M059J (cell line): ENCODE results near the gene VEGFB. TPM values are rescaled to one million over a fixed set of nuclear protein-coding genes. Genes with fewer than 3 reads are reported as not detected.
A peak's percentile ranks its signal among the peaks of the same experiment; 100 is the strongest.

ENCODE experiments used
- DNase-seq: peaks from one replicate; pipeline ENCODE4 v3.0.0-alpha.2; 2012; ENCODE audit warnings: low read depth
- total RNA-seq: library from RNA; depleted of rRNA; stranded (reverse); fragments of >200 nt; shearing (Covaris generic); gene quantifications from 2 replicates; pipeline ENCODE4 v1.2.3, GENCODE V29; 2014

The VEGFB gene
- total RNA-seq, 1 experiment from 2014 or later, result 36.1 TPM

GRCh38 chr11:64260147-64260708 is 25.8 kb downstream of the VEGFB start:
- no peak for DNase-seq

GRCh38 chr11:64261556-64262080 is 27.2 kb downstream of the VEGFB start:
- no peak for DNase-seq

GRCh38 chr11:64262271-64263002 is 28.1 kb downstream of the VEGFB start:
- DNase-seq, result no peak

GRCh38 chr11:64263021-64263946 is 28.9 kb downstream of the VEGFB start:
- peak; percentile 87 for DNase-seq

GRCh38 chr11:64263947-64264317 is 29.5 kb downstream of the VEGFB start:
- no peak for DNase-seq

GRCh38 chr11:64264371-64264852 is 30.0 kb downstream of the VEGFB start:
- DNase-seq, result no peak

GRCh38 chr11:64265176-64266160 is 31.1 kb downstream of the VEGFB start:
- DNase-seq, result no peak

- DNase-seq, result peak; percentile 69
Observed at GRCh38 chr11:64266339-64266738, 32.0 kb downstream of the VEGFB start.

GRCh38 chr11:64267207-64267945 is 33.0 kb downstream of the VEGFB start:
- DNase-seq, result no peak

GRCh38 chr11:64268025-64268892 is 33.9 kb downstream of the VEGFB start:
- DNase-seq, result peak; percentile 90

- DNase-seq, result no peak
Observed at GRCh38 chr11:64268893-64269539, 34.6 kb downstream of the VEGFB start.

GRCh38 chr11:64269540-64270220 is 35.3 kb downstream of the VEGFB start:
- DNase-seq, result peak; percentile 100

GRCh38 chr11:64275031-64275800 is 40.8 kb downstream of the VEGFB start:
- DNase-seq, result no peak

GRCh38 chr11:64275841-64276240 is 41.5 kb downstream of the VEGFB start:
- DNase-seq, result no peak

- no peak for DNase-seq
Observed at GRCh38 chr11:64276653-64277431, 42.5 kb downstream of the VEGFB start.

GRCh38 chr11:64278576-64279190 is 44.3 kb downstream of the VEGFB start:
- no peak for DNase-seq
